Activated T-helper 2 cell treated with anti-CD3 and anti-CD28 coated beads, Interferon-gamma antibody, Interleukin-2, Interleukin-4, amounts not matched to agents 10 μg/mL and 5 μg/mL and 100 μg/mL, durations not matched to agents 14 hours and 24 hours and 36 hours (primary cell): ENCODE data around the gene PTER. TPM values are rescaled to one million over a fixed set of nuclear protein-coding genes. Genes with fewer than 3 reads are reported as not detected.
A peak's percentile ranks its signal among the peaks of the same experiment; 100 is the strongest.

Source experiments
- DNase-seq: peaks from one replicate; pipeline ENCODE4 v3.0.0; 2021; ENCODE audit warnings: low spot score
- H3K27ac Mint-ChIP-seq: one replicate; pipeline ENCODE4 v1.8.0; 2021; ENCODE audit warnings: mixed read lengths
- H3K27me3 Mint-ChIP-seq: one replicate; pipeline ENCODE4 v1.8.0; 2021; ENCODE audit warnings: low read depth, mixed read lengths
- H3K36me3 Mint-ChIP-seq: one replicate; pipeline ENCODE4 v1.8.0; 2021; ENCODE audit warnings: low read depth, mixed read lengths
- H3K4me1 Mint-ChIP-seq: one replicate; pipeline ENCODE4 v1.8.0; 2021; ENCODE audit warnings: low read depth, mixed read lengths
- H3K4me3 Mint-ChIP-seq: one replicate; pipeline ENCODE4 v1.8.0; 2021; ENCODE audit warnings: low read depth, mild to moderate bottlenecking, moderate library complexity, mixed read lengths
- H3K9me3 Mint-ChIP-seq: one replicate; pipeline ENCODE4 v1.8.0; 2021; ENCODE audit warnings: mixed read lengths
- intact Hi-C: fragments of 100-400 bp; cut with micrococcal nuclease; formaldehyde crosslinking; loops from one replicate; pipeline ENCODE4 v1.15.1; 2023
- total RNA-seq: library from RNA; stranded (reverse); gene quantifications from 2 replicates; pipeline ENCODE4 v1.2.3, GENCODE V29; 2022

Gene PTER
- 18.9 and 19.9 TPM in 2 replicates for total RNA-seq

- peak; percentile 97 for DNase-seq
- H3K9me3 Mint-ChIP-seq = no peaks in the 10 kb centered on the region
- H3K4me1 Mint-ChIP-seq = peaks cover 36% of the 10 kb centered on the region
- H3K36me3 Mint-ChIP-seq = peaks cover 34% of the 10 kb centered on the region
- peak within 1 kb of the TSS; percentile 93 for H3K27ac Mint-ChIP-seq
- H3K4me3 Mint-ChIP-seq = peak within 1 kb of the TSS; percentile 93
- H3K27me3 Mint-ChIP-seq = peaks cover 11% of the 10 kb centered on the region
- intact Hi-C loops = loop anchor here (1.0 to 10.0 kb wide), 9 partner anchors 84 to 1562 kb away; partner anchors contain the start of genes C1QL3, RSU1, SUV39H2 and TRDMT1
Measured at GRCh38 chr10:16436758-16437539, at the start of gene PTER. Gene PTER (plus strand): TSS chr10:16437010. CDS start chr10:16484385, 47,375 bp downstream.

DNA sequence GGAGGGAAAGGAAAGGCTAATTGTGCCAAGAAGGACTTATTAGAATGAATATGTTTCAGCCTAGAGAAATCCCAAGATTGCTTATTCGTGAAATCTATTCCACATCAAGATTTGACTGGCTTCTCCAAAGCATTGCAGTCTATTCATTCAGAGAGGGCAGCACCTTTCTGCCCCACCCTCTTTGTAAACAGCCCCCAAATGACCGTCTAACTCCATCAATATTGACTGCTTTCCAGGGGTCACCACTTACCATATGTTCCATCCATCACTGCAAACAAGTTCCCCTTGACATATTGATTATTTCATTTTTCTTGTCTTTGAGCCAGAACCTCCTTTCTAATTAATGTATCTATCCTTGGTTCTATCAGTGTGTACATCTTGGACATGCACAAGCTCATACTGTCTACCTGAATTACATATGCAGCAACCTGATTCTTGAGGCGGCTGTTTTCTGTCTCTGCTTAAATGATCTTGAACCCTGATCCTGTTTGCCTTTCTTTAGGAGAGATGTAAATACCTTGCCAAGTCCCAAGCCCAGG, 44.2 kb upstream of the PTER start:
- no peak for DNase-seq

DNA sequence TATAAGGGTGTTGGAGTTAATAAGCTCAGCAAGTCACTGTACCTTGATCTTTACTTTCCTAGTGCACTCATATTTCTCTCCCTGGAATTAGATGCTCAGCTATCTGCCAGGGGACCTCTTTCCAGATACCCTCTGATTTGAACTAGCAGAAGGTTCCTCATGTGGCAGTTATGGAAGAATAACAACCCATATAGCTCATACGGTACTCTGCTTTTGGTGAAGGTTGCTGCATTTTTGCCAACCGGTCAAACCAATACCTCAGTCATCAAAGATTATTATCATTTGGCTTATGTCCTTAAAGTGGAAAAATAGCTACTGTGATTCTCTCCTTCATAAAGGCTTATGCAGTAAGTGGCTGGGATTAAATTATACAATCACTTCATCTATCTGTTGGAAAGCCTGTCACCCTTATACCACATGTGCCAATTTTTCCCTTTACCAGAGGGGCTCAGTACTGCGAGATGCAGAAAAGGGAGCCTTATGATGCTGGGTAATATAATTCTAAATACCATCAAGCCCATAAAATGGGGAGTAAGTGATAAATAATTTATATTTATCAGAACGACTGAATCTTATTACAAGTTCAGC, 43.4 kb upstream of the PTER start:
- Mint-ChIP-seq H3K27me3 (no peaks in the 10 kb centered on the region), H3K36me3 (no peaks in the 10 kb centered on the region), H3K4me3 (no peak overlapping the region), H3K4me1 (no peaks in the 10 kb centered on the region), H3K27ac (no peak overlapping the region), H3K9me3 (no peaks in the 10 kb centered on the region)
- DNase-seq = no peak
- intact Hi-C loops = no loop called here

More for the DNA sequence above, 44.2 kb upstream of the PTER start:
- H3K4me1 Mint-ChIP-seq = no peaks in the 10 kb centered on the region
- no peaks in the 10 kb centered on the region for H3K9me3 Mint-ChIP-seq
- no peak overlapping the region for H3K27ac Mint-ChIP-seq
- intact Hi-C loops = no loop called here
- no peaks in the 10 kb centered on the region for H3K36me3 Mint-ChIP-seq
- no peaks in the 10 kb centered on the region for H3K27me3 Mint-ChIP-seq
- no peak overlapping the region for H3K4me3 Mint-ChIP-seq

GRCh38 chr10:16401416-16401815, 35.4 kb upstream of the PTER start:
- Mint-ChIP-seq H3K27ac (no peak overlapping the region), H3K27me3 (no peaks in the 10 kb centered on the region), H3K9me3 (no peaks in the 10 kb centered on the region), H3K36me3 (no peaks in the 10 kb centered on the region), H3K4me1 (peaks cover 5% of the 10 kb centered on the region), H3K4me3 (no peak overlapping the region)
- intact Hi-C loops = no loop called here
- no peak for DNase-seq

- H3K4me1 Mint-ChIP-seq = no peaks in the 10 kb centered on the region
- no peak for DNase-seq
- no peaks in the 10 kb centered on the region for H3K9me3 Mint-ChIP-seq
- no peaks in the 10 kb centered on the region for H3K36me3 Mint-ChIP-seq
- intact Hi-C loops = no loop called here
- H3K27ac Mint-ChIP-seq = no peak overlapping the region
- no peak overlapping the region for H3K4me3 Mint-ChIP-seq
- peaks cover 9% of the 10 kb centered on the region for H3K27me3 Mint-ChIP-seq
Measured at GRCh38 chr10:16408379-16408778, 28.4 kb upstream of the PTER start.

GRCh38 chr10:16417341-16417740, 19.5 kb upstream of the PTER start:
- H3K27ac Mint-ChIP-seq = no peak overlapping the region
- no peaks in the 10 kb centered on the region for H3K9me3 Mint-ChIP-seq
- no peaks in the 10 kb centered on the region for H3K4me1 Mint-ChIP-seq
- H3K36me3 Mint-ChIP-seq = no peaks in the 10 kb centered on the region
- intact Hi-C loops = no loop called here
- peaks cover 6% of the 10 kb centered on the region for H3K27me3 Mint-ChIP-seq
- H3K4me3 Mint-ChIP-seq = no peak overlapping the region
- no peak for DNase-seq

DNA sequence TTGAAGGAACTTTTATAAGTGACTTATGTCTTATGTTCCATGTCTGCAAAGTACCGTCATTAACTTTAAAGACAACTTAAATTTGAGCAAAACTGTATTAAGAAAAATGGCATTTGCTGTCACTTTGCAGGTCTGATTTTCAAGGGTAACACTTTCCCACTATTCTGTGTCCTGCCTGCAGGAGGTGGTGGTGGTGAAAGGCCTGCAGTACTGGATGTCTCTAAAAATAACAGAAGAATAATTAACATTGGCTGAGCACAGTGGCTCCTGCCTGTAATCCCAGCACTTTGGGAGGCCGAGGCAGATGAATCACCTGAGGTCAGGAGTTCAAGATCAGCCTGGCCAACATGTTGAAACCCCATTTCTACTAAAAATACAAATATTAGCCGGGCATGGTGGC, 13.2 kb upstream of the PTER start:
- no peak overlapping the region for H3K27ac Mint-ChIP-seq
- H3K4me3 Mint-ChIP-seq = no peak overlapping the region
- H3K36me3 Mint-ChIP-seq = no peaks in the 10 kb centered on the region
- H3K9me3 Mint-ChIP-seq = peaks cover 3% of the 10 kb centered on the region
- no peaks in the 10 kb centered on the region for H3K27me3 Mint-ChIP-seq
- no peak for DNase-seq
- H3K4me1 Mint-ChIP-seq = no peaks in the 10 kb centered on the region
- intact Hi-C loops = no loop called here

DNA sequence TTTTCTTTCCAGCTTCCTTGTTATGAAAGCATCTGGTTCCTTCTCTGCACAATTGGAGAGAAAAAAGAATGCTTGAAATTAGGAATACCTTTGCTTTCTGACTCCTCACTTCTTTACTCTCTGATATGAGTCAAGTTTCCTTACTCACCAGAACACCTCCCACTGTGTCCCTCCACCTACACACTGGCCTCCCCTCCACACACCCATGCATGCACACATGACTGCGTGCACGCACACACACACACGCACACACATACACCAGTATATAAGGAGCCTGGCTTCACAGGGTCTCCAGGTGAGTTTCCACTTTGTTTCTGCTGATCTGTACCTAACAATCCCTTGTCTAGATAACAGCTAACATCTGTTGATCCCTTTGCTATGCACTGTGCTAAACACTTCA, 11.4 kb upstream of the PTER start:
- Mint-ChIP-seq H3K27ac (no peak overlapping the region), H3K4me3 (no peak overlapping the region), H3K9me3 (peaks cover 3% of the 10 kb centered on the region), H3K36me3 (no peaks in the 10 kb centered on the region), H3K27me3 (no peaks in the 10 kb centered on the region), H3K4me1 (no peaks in the 10 kb centered on the region)
- DNase-seq = no peak
- intact Hi-C loops = no loop called here

GRCh38 chr10:16429539-16429938, 7.3 kb upstream of the PTER start:
- Mint-ChIP-seq H3K9me3 (peaks cover 3% of the 10 kb centered on the region), H3K4me1 (no peaks in the 10 kb centered on the region), H3K27ac (no peak overlapping the region), H3K36me3 (no peaks in the 10 kb centered on the region), H3K4me3 (no peak overlapping the region), H3K27me3 (peaks cover 12% of the 10 kb centered on the region)
- DNase-seq = no peak
- intact Hi-C loops = no loop called here

DNA sequence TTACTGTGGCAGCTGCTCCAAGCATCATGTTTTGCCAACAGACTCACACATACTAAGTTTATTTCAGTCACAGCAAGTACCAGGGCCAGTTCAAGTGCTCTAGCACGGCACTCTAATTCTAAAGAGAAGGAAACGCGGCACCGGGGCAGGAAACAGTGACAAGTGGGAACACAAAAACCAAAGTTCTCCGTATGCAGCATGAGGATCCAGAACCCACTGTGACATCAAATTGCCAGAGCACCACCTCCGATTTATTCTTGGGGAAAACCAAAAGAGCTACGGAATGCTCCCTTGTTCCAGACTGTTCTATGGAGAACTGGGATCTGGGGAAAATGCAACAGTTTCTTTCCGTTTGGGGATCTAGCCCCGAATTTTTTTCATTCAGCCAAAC, 448 bp upstream of the PTER start:
- Mint-ChIP-seq H3K4me3 (peak overlapping the region; percentile 93), H3K4me1 (peaks cover 32% of the 10 kb centered on the region), H3K27ac (peak overlapping the region; percentile 93), H3K36me3 (peaks cover 30% of the 10 kb centered on the region), H3K9me3 (no peaks in the 10 kb centered on the region), H3K27me3 (peaks cover 12% of the 10 kb centered on the region)
- DNase-seq = no peak
- intact Hi-C loops = loop anchor here (1.0 to 10.0 kb wide), 9 partner anchors 84 to 1562 kb away; partner anchors contain the start of genes C1QL3, RSU1, SUV39H2 and TRDMT1

- Mint-ChIP-seq H3K36me3 (peaks cover 34% of the 10 kb centered on the region), H3K27me3 (peaks cover 5% of the 10 kb centered on the region), H3K4me1 (peaks cover 39% of the 10 kb centered on the region), H3K4me3 (peak overlapping the region; percentile 93), H3K9me3 (no peaks in the 10 kb centered on the region), H3K27ac (peak overlapping the region; percentile 93)
- DNase-seq = no peak
- intact Hi-C loops = loop anchor here (2.0 to 10.0 kb wide), 8 partner anchors 83 to 1563 kb away; partner anchors contain the start of genes C1QL3, SUV39H2, TRDMT1 and VIM
Measured at GRCh38 chr10:16437540-16437894, 707 bp downstream of the PTER start.

DNA sequence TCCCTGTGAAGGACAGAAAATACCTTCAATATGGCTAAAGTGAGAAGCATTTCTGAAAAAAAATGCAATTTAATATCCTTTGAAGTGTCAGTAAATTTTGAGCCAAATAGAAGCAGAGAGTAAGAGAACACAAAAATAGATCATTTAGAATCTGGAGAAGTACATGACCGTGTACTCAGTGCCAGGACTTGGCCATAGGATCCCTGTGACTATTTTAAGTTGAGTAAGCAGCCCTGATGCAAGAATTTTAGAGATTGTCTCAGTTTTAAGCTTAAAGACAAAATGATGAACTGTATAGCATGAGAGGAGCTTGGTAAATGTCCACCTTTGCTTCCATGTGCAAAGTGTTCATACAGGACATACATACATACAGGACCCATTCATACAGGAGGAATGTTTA, 2.5 kb downstream of the PTER start:
- H3K36me3 Mint-ChIP-seq = peaks cover 43% of the 10 kb centered on the region
- no peak for DNase-seq
- H3K4me1 Mint-ChIP-seq = peaks cover 39% of the 10 kb centered on the region
- no peak overlapping the region for H3K27ac Mint-ChIP-seq
- no peaks in the 10 kb centered on the region for H3K9me3 Mint-ChIP-seq
- peaks cover 1% of the 10 kb centered on the region for H3K27me3 Mint-ChIP-seq
- peak overlapping the region; percentile 60 for H3K4me3 Mint-ChIP-seq
- intact Hi-C loops = loop anchor here (5.0 to 10.0 kb wide), 7 partner anchors 226 to 1564 kb away; partner anchors contain the start of genes SUV39H2, TRDMT1 and VIM
